Mesenchymal stem cell (in vitro differentiated cells and primary cell): Measurements from ENCODE around the gene ADORA2A.

Experiments used
- DNase-seq: peaks from one replicate; pipeline ENCODE4 v3.0.0-alpha.2; 2013
- H2AFZ ChIP-seq: one replicate; pipeline ENCODE4 v1.6.1; 2013; ENCODE audit warnings: low read depth, mild to moderate bottlenecking, control low read depth, inconsistent platforms, low read length, moderate library complexity
- H2AK5ac ChIP-seq: 2 replicates; pipeline ENCODE4 v1.6.1; 2013; ENCODE audit warnings: low read length, moderate library complexity, mild to moderate bottlenecking, inconsistent platforms; ENCODE audit not compliant: severe bottlenecking
- H2BK120ac ChIP-seq: one replicate; pipeline ENCODE4 v1.6.1; 2013; ENCODE audit warnings: low read depth, mild to moderate bottlenecking, inconsistent platforms, low read length, moderate library complexity
- H2BK12ac ChIP-seq, 2 experiments: one replicate each; pipeline ENCODE4 v1.6.1; 2013; ENCODE audit warnings: inconsistent platforms in 2 of 2, low read length in 2 of 2, mild to moderate bottlenecking in 2 of 2, moderate library complexity in 2 of 2, control low read depth in 1 of 2
- H2BK15ac ChIP-seq: one replicate; pipeline ENCODE4 v1.6.1; 2013; ENCODE audit warnings: mild to moderate bottlenecking, low read depth, inconsistent platforms; ENCODE audit not compliant: poor library complexity, severe bottlenecking
- H2BK5ac ChIP-seq: 2 replicates; pipeline ENCODE4 v1.6.1; 2013; ENCODE audit warnings: low read depth, mild to moderate bottlenecking, low read length, control low read depth, inconsistent platforms; ENCODE audit not compliant: poor library complexity, severe bottlenecking
- H3K14ac ChIP-seq, 2 experiments: one replicate each; pipeline ENCODE4 v1.6.1; 2013; ENCODE audit warnings: inconsistent platforms in 2 of 2, low read length in 2 of 2, control low read depth in 1 of 2, mild to moderate bottlenecking in 1 of 2, moderate library complexity in 1 of 2
- H3K18ac ChIP-seq, 2 experiments: one replicate each; pipeline ENCODE4 v1.6.1; 2013; ENCODE audit warnings: inconsistent platforms in 2 of 2, low read length in 2 of 2, control low read depth in 1 of 2, low read depth in 1 of 2, mild to moderate bottlenecking in 1 of 2
- H3K23ac ChIP-seq, 2 experiments: one replicate each; pipeline ENCODE4 v1.6.1; 2013; ENCODE audit warnings: inconsistent platforms in 2 of 2, low read length in 2 of 2, mild to moderate bottlenecking in 2 of 2, moderate library complexity in 2 of 2, control low read depth in 1 of 2
- H3K27ac ChIP-seq: 2 replicates; pipeline ENCODE4 v1.5.1; 2013; ENCODE audit warnings: mild to moderate bottlenecking, moderate library complexity, low read length, control low read depth, inconsistent platforms; ENCODE audit not compliant: poor library complexity, severe bottlenecking
- H3K27me3 ChIP-seq, 2 experiments: 2 replicates each; pipeline versions ENCODE4 v1.6.1 to v1.7.0; 2013; ENCODE audit warnings: low read length in 2 of 2, mild to moderate bottlenecking in 2 of 2, moderate library complexity in 2 of 2, control low read depth in 1 of 2, inconsistent platforms in 1 of 2; ENCODE audit not compliant: control insufficient read depth in 1 of 2, insufficient read depth in 1 of 2
- H3K36me3 ChIP-seq, 2 experiments: 2 replicates each; pipeline versions ENCODE4 v1.6.1 to v1.7.0; 2013; ENCODE audit warnings: low read length in 2 of 2, control low read depth in 1 of 2, inconsistent platforms in 1 of 2, low read depth in 1 of 2, mild to moderate bottlenecking in 1 of 2; ENCODE audit not compliant: insufficient read depth in 2 of 2, control insufficient read depth in 1 of 2
- H3K4ac ChIP-seq, 2 experiments: one replicate each; pipeline ENCODE4 v1.6.1; 2013; ENCODE audit warnings: inconsistent platforms in 2 of 2, low read length in 2 of 2, mild to moderate bottlenecking in 2 of 2, moderate library complexity in 2 of 2, control low read depth in 1 of 2, low read depth in 1 of 2
- H3K4me1 ChIP-seq: 2 replicates; pipeline ENCODE4 v1.6.1; 2013; ENCODE audit warnings: low read depth, low read length, control low read depth; ENCODE audit not compliant: control insufficient read depth, insufficient read depth
- H3K4me2 ChIP-seq: 2 replicates; pipeline ENCODE4 v1.6.1; 2013; ENCODE audit warnings: low read length, mild to moderate bottlenecking, inconsistent platforms; ENCODE audit not compliant: poor library complexity, severe bottlenecking
- H3K4me3 ChIP-seq, 2 experiments: 2 replicates each; pipeline versions ENCODE4 v1.5.1 to v1.7.0; 2013; ENCODE audit warnings: low read length in 2 of 2, mild to moderate bottlenecking in 2 of 2, control low read depth in 1 of 2, low read depth in 1 of 2; ENCODE audit not compliant: insufficient read depth in 1 of 2
- H3K79me1 ChIP-seq: replicated peaks from 2 replicates; pipeline ENCODE4 v1.6.1; 2013; ENCODE audit warnings: mild to moderate bottlenecking, control low read depth, low read length, inconsistent platforms; ENCODE audit not compliant: poor library complexity, severe bottlenecking
- H3K9ac ChIP-seq: 2 replicates; pipeline ENCODE4 v1.7.0; 2013; ENCODE audit warnings: mild to moderate bottlenecking, low read length, moderate library complexity
- H3K9me3 ChIP-seq: 2 replicates; pipeline ENCODE4 v1.7.0; 2013; ENCODE audit warnings: mild to moderate bottlenecking, low read length; ENCODE audit not compliant: control insufficient read depth
- H4K8ac ChIP-seq: one replicate; pipeline ENCODE4 v1.6.1; 2013; ENCODE audit warnings: inconsistent platforms, mild to moderate bottlenecking, low read length, moderate library complexity
- H4K91ac ChIP-seq: one replicate; pipeline ENCODE4 v1.6.1; 2013; ENCODE audit warnings: mild to moderate bottlenecking, low read length, inconsistent platforms
- WGBS: methylation state at CpG from one replicate; pipeline ENCODE4 v1.1.7; 2013; ENCODE audit warnings: mixed read lengths; 5-methylcytosine and 5-hydroxymethylcytosine counted together

Gene ADORA2A

DNA sequence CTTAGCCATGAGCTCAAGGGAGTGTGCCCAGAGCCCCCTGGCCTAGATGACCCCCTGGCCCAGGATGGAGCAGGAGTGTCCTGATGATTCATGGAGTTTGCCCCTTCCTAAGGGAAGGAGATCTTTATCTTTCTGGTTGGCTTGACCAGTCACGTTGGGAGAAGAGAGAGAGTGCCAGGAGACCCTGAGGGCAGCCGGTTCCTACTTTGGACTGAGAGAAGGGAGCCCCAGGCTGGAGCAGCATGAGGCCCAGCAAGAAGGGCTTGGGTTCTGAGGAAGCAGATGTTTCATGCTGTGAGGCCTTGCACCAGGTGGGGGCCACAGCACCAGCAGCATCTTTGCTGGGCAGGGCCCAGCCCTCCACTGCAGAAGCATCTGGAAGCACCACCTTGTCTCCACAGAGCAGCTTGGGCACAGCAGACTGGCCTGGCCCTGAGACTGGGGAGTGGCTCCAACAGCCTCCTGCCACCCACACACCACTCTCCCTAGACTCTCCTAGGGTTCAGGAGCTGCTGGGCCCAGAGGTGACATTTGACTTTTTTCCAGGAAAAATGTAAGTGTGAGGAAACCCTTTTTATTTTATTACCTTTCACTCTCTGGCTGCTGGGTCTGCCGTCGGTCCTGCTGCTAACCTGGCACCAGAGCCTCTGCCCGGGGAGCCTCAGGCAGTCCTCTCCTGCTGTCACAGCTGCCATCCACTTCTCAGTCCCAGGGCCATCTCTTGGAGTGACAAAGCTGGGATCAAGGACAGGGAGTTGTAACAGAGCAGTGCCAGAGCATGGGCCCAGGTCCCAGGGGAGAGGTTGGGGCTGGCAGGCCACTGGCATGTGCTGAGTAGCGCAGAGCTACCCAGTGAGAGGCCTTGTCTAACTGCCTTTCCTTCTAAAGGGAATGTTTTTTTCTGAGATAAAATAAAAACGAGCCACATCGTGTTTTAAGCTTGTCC, 14.3 kb downstream of the ADORA2A start:
- H2BK5ac ChIP-seq, result no peak overlapping the region
- no peak overlapping the region for H3K9ac ChIP-seq
- no peak overlapping the region for H3K27ac ChIP-seq
- H2BK120ac ChIP-seq, result no peak overlapping the region
- no peak overlapping the region for H2AFZ ChIP-seq
- no peak overlapping the region for H3K4ac ChIP-seq
- H3K23ac ChIP-seq, result no peak overlapping the region
- no peak overlapping the region for H3K18ac ChIP-seq
- H3K4me1 ChIP-seq, result peaks cover 12% of the 10 kb centered on the region
- H3K27me3 ChIP-seq, result no peaks in the 10 kb centered on the region
- H3K36me3 ChIP-seq, result peaks cover 0 to 1% of the 10 kb centered on the region in 2 experiments
- WGBS, result 89% methylated on average over 8 of the region's 8 CpGs
- H2BK12ac ChIP-seq, result no peak overlapping the region
- H4K8ac ChIP-seq, result no peak overlapping the region
- no peak overlapping the region for H3K14ac ChIP-seq
- no peak overlapping the region for H2BK15ac ChIP-seq
- no peak overlapping the region for H4K91ac ChIP-seq
- H3K4me3 ChIP-seq, result no peak overlapping the region
- H3K4me2 ChIP-seq, result no peak overlapping the region
- no peak for DNase-seq
- no peaks in the 10 kb centered on the region for H3K9me3 ChIP-seq
- no peaks in the 10 kb centered on the region for H3K79me1 ChIP-seq
- H2AK5ac ChIP-seq, result no peak overlapping the region

DNA sequence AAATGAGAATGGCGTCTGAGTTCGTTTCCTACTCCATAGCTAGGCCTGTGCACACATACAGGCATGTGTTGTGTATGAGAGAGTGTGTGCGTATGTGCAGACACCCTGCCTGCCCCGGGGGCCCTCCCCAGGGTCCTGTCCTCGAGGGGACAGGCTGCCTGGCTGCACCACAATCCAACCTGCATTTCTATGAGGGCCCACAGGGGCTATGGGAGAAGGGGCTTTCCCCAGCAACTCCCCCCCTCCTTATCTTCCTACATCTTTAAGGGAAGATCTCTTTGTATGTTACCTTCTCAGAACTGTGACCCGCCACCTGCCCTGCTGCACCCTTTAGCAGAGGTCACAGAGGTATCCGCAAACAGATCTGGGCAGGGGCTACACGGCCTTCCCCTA, 14.9 kb downstream of the ADORA2A start:
- H4K91ac ChIP-seq, result no peak overlapping the region

DNA sequence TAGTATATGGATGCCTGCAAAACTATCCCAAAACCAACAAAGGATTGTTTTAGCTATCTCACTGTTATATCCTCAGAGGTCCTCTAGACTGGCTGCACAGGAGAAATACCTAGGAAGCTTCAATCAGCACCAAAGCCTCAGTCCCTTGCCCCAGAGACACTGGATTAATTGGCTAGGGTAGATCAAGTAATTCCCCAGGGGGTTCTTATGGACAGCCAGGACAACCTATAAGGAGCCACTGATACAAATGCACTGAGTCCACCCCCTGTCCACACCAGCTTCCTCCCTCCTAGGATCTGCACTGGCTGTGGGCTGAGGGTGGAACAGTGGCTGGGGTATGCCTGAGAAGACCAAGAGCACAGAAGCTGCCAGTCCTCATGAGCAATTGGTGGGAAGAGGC, 16.3 kb downstream of the ADORA2A start:
- DNase-seq, result no peak

More for the DNA sequence above, 14.9 kb downstream of the ADORA2A start:
- H3K9ac ChIP-seq, result no peak overlapping the region
- no peak overlapping the region for H3K18ac ChIP-seq
- 97% methylated on average over 8 of the region's 8 CpGs for WGBS
- no peak overlapping the region for H2BK12ac ChIP-seq
- no peak overlapping the region for H2BK15ac ChIP-seq
- no peak overlapping the region for H3K14ac ChIP-seq
- H4K8ac ChIP-seq, result no peak overlapping the region
- peaks cover 10% of the 10 kb centered on the region for H3K4me1 ChIP-seq
- no peak for DNase-seq
- no peaks in the 10 kb centered on the region for H3K79me1 ChIP-seq
- no peak overlapping the region for H2BK5ac ChIP-seq
- H3K27me3 ChIP-seq, result no peaks in the 10 kb centered on the region
- no peak overlapping the region for H2AK5ac ChIP-seq
- no peaks in the 10 kb centered on the region for H3K9me3 ChIP-seq
- no peak overlapping the region for H3K27ac ChIP-seq
- H3K23ac ChIP-seq, result no peak overlapping the region
- no peak overlapping the region for H3K4me3 ChIP-seq
- no peaks in the 10 kb centered on the region for H3K36me3 ChIP-seq
- H3K4ac ChIP-seq, result no peak overlapping the region
- no peak overlapping the region for H3K4me2 ChIP-seq
- H2AFZ ChIP-seq, result no peak overlapping the region
- H2BK120ac ChIP-seq, result no peak overlapping the region

DNA sequence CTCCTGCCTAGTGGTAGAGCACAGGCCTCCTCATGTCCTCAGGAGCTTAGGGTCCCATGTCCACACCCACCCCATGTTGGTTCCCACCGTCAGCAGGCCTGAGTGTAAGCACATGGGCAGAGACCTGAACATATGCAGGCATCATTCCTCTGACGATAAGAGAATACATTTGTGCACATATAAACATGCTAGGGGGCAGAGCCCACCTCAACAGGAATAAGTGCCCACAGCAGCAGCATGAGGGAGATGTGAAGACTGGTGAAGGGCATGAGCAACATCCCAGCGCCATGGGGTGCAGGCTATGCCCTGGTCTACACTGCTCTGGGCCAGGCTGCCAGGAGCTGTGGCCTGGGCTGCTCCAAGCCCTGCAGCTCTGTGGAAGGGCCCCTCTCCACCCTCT, 16.9 kb downstream of the ADORA2A start:
- H4K8ac ChIP-seq, result no peak overlapping the region
- H2BK5ac ChIP-seq, result no peak overlapping the region
- no peak overlapping the region for H3K4me2 ChIP-seq
- no peak overlapping the region for H3K27ac ChIP-seq
- no peak overlapping the region for H3K18ac ChIP-seq
- WGBS, result 92% methylated on average over 3 of the region's 3 CpGs
- no peaks in the 10 kb centered on the region for H3K27me3 ChIP-seq
- H3K36me3 ChIP-seq, result no peaks in the 10 kb centered on the region
- H2BK15ac ChIP-seq, result no peak overlapping the region
- no peak overlapping the region for H2AFZ ChIP-seq
- H2BK12ac ChIP-seq, result no peak overlapping the region
- DNase-seq, result no peak
- no peak overlapping the region for H4K91ac ChIP-seq
- H2BK120ac ChIP-seq, result no peak overlapping the region
- no peaks in the 10 kb centered on the region for H3K9me3 ChIP-seq
- H3K79me1 ChIP-seq, result no peaks in the 10 kb centered on the region
- no peak overlapping the region for H3K4me3 ChIP-seq
- H3K14ac ChIP-seq, result no peak overlapping the region
- H3K23ac ChIP-seq, result no peak overlapping the region
- no peak overlapping the region for H3K9ac ChIP-seq
- H2AK5ac ChIP-seq, result no peak overlapping the region
- H3K4me1 ChIP-seq, result peaks cover 10% of the 10 kb centered on the region
- no peak overlapping the region for H3K4ac ChIP-seq

More for the DNA sequence above, 16.3 kb downstream of the ADORA2A start:
- no peak overlapping the region for H3K4me3 ChIP-seq
- H3K4ac ChIP-seq, result no peak overlapping the region
- H3K27me3 ChIP-seq, result no peaks in the 10 kb centered on the region
- no peaks in the 10 kb centered on the region for H3K36me3 ChIP-seq
- H3K23ac ChIP-seq, result no peak overlapping the region
- peaks cover 10% of the 10 kb centered on the region for H3K4me1 ChIP-seq
- H2AFZ ChIP-seq, result no peak overlapping the region
- no peaks in the 10 kb centered on the region for H3K9me3 ChIP-seq
- H2BK12ac ChIP-seq, result no peak overlapping the region
- no peak overlapping the region for H3K14ac ChIP-seq
- H3K9ac ChIP-seq, result no peak overlapping the region
- H2BK5ac ChIP-seq, result no peak overlapping the region
- H3K4me2 ChIP-seq, result no peak overlapping the region
- peak overlapping the region; percentile 77 for H2BK15ac ChIP-seq
- no peak overlapping the region for H2BK120ac ChIP-seq
- no peaks in the 10 kb centered on the region for H3K79me1 ChIP-seq
- H4K8ac ChIP-seq, result no peak overlapping the region
- no peak overlapping the region for H3K18ac ChIP-seq
- H3K27ac ChIP-seq, result no peak overlapping the region
- H2AK5ac ChIP-seq, result no peak overlapping the region
- H4K91ac ChIP-seq, result no peak overlapping the region
